HG03457 (cell line): ENCODE data around the gene NEDD9.

Experiments
- ATAC-seq: cut with Tn5 transposase; IDR thresholded peaks from one replicate; pipeline ENCODE4 v1.9.1; 2021; ENCODE audit warnings: moderate number of reproducible peaks; ENCODE audit not compliant: unreplicated experiment

The NEDD9 gene

DNA sequence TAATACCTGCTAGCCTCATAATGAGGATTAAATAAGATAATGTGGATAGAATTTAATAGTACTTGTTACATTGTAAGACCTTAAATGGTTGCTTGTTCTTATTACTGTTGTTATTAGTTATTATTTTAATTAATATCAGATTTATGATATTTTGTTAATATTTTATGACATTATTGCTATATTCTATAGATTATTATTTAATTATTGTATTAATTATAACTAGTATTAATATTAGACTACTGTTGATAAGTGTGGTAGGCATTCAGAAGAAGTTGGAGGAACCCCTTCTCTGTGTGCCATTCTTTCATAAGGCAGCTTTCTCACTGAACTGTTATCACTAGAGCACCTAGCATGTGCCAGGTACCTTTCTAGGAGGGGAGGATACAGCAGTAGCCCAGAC is 2.6 kb upstream of the NEDD9 start:
- ATAC-seq: no peak

DNA sequence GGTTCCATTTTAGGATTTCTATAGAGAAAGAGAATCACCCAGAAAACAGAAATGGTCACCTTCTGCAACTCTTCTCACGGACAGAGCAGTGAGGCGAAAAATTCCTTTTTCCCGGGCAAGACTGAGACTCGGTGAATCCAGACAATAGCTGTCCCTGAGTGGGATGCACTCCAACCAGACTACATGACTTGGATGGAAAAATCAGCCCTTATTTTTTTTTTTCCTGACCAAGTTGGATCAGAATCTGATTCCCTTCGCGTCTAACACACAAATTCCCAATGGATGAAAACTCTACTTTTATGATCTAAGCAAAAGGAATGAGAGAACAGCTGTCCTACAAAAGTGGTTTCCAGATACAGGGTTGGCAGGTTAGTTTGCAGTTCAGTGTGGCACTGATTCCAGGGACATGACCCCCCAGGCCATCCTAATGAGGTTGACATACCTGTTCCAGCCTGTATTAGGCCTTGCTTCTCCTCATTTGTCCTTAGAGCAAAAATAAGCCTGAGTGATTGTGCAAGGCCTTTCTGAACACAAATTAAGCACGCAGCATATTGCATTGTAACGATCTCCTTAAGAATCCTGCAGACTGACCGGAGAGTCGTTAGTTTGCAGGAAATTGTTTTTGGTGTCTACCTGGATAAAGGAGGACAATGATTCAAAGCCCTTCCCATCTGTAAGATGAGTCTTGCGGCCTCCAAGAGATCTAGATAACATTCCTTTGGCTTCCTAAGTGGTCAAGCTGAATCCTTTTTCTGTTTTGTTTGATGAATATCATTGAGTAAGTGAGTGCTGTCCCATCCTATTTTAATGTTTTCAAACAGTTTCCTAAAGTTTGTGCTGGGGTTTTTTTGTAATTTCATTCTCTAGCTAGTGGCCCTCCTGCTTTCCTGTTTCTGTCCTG is 1.5 kb upstream of the NEDD9 start:
- no peak for ATAC-seq

DNA sequence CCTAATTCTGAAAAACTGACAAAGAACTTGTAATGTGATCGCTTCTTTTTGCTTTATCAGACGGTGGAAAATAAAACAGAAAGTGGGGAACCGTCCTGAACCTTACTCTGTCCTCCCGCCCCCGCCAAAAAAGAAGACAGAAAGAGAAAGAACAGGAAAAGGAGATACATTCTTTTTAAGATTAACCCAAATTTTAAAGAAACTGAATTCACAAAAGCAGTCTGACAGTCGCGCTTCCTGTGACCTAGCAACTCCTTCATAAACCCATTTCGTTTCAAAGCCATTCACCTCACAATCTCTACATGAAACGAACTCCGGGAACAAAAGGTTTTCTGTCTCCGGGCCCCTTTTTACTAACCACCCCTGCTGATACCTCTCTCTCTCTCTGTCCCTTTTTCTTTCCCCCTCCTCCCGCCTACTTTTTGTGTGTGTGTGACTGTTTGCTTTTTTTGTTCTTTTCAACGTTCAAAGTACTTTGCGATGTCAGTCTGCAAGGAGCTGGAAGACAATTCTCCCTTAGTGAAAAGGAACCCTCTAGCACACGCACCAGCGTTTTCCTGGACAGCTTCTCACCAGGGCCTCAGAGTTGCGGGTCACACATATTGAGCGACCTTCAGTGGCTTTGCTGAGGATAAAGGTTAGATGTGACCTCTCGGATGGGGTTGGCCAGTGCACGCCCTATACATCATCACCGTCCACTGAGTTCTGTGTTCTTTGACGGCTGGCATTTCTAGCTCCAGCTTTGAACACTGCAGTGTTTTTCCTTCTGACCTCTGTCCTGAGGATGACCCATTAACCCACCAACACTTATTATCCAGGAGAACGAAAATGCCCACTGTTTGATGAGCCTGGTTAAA is 530 bp upstream of the NEDD9 start:
- no peak for ATAC-seq

DNA sequence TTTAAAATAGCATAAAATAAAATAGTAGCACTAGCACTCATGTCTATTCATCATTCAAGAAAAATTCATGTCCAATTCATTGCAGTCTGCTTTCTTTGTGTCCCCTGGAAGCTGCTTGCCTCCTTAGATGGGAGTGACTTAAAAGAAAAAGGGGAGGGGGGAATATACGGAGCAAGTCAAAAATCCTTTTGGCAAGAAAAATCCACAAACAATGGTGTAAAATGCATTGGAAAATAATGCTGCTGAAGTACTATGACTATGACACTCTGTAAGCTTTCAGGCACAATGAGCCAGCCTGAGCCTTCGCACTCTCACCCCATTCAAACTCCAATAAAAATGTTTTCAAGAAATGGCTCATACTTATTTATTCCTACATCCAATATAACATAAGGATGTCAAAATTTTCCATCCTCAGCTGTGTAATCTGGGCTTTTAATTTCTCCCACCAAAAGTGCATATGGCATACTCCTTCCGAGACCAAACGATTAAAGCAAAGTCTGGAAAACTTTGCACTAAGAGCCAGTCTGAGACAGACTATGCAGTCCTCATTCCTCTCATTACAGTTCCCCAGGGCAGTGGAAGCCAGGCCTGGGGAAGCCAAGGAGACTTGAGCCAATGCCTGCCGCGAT is 790 bp downstream of the NEDD9 start:
- no peak for ATAC-seq

DNA sequence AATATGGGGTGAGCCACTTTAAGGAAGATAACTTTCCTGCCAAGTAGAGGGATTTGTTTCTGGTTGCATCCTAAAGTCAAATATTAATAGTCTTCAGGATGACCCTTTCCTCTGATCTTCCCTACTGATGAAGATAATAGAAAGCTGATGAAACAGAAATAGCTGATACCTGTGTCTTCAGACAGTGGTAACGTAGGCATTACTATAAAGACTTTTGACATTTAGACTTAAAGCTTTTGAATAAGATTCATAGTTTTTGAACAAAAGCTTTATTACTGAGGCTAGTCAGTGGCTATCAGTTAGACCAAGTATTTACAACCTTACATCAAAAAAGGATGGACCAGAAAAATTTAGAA is 1.4 kb downstream of the NEDD9 start:
- no peak for ATAC-seq

DNA sequence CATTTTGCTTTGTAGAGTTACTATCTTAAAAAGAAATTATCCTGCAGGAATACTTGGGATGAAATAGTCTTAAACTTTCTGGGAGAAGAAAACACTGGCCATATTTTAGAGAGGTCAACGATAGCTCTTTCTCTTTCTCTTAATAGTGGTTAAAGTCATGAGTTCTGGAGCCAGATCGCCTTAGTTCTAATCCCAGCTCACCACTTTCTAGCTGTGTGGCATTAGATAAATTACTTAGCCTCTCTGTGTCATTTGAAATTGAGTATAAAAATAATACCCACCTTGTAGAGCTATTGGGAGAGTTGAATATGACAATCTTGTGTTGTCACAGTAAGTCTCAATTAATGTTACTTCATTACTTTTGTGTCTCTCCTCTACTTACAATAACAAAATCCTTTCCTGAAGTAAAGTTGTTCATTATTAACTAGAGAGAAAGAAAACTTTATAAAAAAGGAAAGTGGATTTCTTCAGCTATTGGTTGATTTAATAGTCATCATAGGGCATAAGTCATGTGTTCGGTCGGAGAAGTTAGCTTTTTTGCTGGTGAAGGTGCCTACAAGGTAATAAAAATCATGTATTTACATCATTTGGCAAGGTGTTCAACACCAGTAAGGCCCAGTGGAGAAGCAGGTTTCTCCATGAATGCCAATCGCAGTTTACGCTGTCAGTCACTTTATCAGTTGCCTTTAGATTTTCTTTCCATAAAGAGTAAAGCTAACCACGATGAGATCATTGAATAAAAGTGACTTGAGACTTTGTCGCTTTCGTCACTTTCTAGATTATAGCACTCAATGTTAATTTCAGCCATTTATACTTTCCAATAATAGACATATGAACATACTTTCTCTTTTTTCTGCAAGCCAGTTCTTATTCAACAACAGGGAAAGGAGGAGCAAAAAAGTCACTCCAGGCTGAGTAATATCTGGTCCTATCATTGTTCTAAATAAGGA is 2.0 kb downstream of the NEDD9 start:
- ATAC-seq: no peak

DNA sequence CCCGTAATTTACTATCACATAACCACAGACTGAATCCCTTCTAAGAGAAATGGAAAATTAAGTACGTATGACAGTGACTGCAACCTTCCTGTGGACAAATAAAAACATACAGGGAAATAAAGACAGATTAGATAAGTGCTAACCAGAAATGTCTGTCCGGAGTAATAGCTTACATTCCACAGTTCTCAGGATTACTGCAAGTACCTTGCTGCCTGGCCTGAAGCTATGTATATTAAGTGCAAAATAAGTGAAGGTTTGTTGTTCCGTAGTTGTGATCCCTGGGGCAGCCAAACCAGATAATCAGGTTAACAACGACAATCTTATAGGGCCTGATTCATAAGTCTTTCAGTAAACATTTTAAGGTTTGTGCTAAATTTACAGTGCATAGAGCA is 2.8 kb downstream of the NEDD9 start:
- no peak for ATAC-seq

DNA sequence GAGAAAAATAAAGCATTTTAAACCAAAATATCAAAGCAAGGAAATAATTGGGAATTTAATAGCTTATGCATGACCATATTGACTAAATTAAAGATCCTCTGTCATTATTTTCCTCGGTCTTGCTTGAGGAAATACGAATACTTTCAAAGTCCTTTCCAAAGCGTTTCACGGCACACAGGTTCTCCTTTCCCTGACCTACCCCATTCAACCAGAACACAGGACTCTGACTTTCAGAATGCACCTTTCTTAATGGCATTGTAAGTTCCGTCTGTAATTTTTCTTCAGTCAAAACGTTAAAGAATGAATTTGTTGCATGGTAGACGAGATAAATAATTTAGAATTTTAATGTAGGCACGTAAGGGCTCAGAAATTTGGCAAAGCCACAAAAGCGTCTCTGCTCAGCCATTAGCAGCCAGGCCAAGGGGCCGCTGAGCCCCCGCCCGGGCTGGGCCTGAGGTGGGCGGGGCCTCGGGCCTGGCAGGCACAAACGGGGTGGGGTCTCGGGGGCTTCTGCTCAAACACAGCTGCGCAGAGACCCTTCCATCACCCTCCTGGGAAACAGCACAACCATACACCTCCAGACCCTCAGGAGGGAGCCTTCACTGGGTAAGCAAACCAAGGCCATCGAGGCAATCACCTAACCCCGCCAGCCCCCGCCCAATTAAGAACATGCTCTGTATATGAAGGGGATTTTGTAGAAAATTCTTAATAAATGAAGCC is 3.4 kb downstream of the NEDD9 start:
- ATAC-seq: no peak

DNA sequence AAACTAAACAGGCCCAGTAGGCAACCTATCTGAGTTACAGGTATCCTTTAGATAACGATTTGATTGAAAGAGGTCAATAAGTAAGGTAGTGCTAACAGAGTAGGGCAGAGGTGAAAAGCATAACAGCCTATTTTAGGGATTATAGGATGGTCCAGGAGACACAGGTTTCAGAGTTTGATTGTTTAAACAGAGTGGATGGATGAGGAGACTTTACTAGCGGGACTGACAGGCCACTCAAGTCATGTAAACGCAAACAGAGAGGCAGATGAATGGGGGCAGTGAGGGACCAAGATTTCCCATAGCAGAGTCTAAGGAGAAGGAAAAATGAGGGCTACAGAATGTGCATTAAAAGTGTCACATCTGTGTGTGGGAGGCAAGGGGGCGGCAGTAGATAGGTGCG is 4.8 kb downstream of the NEDD9 start:
- ATAC-seq: no peak

DNA sequence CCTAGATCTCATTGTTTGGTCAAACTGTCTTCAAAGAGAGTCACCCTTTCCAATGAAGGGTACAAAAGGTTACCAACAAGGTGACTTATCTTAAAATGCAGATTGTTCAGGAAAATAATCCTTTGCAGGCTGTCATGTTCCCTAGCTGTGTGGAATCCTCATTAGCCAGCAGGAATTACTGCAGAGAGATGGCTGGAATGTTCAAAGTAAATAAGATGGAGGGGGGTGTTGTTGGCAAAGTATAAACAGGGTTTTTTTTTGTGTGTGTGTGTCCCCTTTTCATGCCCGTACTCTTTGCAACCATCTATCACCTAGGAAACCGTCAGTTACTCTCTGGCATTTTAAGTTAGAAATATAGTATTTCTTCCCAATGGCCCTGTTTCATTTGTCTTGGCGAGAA is 6.5 kb downstream of the NEDD9 start:
- no peak for ATAC-seq

DNA sequence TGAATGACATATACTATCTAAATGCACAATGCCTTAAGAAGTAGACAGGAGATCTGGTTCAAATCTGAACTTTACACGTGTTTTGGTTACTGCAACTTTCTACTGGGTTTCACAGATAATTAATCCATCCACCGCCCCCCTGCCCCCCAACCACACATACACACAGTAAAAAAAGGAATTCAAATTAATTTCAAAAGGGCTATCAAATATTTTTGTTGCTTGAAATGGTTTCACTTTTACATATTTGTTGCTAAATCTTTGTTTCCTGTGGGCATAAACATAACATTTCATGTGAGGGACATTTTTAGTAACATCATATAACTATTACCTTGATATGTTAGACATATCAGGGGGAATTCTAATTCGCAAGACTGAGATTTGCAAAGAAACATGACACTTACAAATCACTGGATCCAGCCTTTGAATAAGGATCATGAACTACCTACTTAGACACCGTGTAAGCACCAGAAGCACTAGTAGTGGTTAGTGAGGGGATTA is 7.5 kb downstream of the NEDD9 start:
- no peak for ATAC-seq

DNA sequence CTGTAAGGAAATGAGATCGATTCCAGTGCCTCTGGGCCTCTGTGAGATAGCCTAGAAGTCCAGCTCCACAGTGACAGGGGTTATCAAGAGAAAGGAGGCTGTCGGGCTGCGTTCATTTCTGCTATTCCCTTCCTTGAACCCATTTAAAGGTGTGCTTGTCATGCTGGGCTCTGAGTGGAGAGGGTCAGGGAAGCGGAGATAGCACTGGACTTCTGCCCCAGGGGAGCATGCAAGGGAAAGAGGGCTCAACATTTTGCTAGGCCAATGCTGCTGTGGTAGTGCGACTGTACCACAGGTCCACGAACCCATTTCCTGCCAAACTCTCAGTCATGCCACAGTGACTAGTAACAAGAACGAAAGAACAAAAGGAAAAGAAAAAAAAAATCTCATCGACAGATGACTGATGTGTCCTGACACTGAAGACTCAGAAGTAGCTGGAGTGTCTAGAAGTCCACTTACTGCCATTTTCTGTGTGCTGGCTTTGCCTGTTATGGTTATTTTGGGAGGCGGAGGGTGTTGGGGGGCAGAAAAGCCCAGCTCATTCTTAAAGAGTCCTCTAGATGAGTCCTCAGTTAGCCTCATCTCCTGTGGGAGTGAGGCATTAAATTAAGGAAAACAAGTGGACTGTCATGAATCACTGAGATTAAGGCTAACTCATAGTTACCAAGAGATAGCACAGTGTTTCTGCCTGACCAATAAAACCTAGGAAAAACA is 8.1 kb downstream of the NEDD9 start:
- ATAC-seq: peak; percentile 70

DNA sequence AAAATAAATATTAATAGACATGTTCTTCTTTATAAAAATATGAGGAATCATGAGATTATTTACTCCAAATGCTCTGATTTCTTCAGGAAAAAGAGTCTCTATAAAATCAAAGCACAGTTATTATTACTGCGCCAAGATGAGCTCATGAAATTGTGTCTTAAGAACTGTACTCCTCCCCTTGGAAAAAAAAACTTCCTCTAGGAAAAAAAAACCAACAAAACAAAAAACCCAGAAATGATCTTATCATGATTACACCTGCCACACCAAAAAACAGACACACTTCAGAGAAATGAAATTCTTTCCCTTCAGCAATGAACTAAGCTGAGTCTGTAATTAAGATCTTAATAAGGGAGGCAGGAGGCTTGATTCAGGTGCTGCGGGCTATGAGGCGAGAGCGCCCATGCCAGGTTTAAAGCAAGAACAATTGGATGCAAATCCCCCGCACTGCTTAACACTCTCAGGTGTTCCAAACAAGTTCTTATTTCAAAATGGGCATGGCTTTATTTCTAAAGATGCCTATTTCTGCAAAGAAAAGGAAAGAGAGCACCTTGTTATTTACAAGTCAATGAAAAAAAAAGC is 9.1 kb downstream of the NEDD9 start:
- no peak for ATAC-seq

DNA sequence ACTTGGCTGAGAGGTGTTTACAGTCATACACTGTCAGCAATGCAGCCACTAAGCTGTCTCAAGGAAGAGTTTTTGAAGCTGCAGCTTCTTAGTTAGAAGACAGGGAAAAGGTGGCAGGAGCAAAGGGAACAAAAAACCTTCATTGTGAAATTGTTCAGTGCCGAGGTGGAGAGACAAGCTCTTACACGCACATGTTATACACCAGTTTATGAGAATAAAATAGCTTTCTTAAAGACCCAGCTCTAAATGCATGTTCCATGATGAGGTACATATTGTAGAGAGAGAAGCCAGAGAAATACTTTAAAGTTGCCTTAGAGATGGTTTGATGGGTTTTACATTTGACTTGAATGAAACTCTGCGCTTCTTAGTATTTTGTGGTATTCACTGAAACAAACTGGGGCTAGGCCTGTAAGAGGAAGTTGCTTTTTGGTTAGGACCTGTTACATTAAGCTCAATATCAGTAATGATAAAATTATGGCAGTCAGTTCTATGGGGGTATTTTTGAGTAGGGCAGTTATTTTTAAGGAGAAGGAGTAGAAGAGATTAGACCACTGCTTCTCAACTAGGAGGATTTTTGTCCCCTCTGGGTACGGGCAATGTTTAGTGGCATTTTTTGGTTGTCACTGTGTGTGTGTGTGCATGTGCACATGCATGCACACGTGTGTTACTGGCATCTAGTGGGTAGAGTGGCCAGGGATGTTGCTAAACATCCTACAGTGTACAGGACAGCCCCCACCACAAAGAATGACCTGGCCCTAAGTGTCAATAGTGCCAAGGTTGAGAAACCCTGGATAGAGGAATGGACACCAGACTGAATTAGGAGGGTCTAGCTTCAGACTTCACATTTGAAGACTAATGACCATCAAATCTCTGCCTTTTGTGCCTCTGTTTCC is 9.8 kb downstream of the NEDD9 start:
- no peak for ATAC-seq

DNA sequence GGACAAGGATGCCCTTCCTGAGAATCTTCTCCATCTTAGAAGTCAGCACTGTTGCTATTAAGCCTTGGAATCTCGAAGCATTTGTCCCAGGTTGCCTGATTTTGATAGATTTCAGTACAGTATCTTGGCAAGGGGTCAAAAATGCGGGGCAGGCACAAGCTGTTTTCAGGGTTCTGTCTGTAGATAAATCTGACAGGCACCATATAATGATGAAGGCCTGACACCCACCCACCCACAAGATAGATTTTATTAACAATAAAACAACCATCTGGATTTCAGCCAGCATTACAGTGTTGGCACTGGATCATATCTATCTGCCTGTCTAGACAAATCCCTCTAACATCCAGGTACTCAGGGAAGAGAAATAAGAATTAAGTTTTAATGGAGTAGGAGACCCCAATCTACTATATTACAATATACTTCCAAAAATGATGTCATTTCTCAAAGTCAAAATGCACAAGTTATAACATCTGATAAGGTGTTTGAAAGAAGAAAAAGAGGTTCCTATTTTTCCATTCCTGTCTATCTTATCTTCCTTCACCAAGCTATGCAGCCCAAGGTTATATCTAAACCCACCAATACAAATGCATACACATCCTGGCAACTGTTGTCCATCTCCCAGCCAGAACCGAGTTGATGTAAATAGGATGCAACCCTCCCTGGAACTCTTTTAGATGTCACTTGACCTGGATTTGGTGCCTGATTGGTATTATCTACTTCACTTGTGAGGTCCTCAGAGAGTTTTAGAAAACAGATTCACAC is 10.7 kb downstream of the NEDD9 start:
- ATAC-seq: no peak

DNA sequence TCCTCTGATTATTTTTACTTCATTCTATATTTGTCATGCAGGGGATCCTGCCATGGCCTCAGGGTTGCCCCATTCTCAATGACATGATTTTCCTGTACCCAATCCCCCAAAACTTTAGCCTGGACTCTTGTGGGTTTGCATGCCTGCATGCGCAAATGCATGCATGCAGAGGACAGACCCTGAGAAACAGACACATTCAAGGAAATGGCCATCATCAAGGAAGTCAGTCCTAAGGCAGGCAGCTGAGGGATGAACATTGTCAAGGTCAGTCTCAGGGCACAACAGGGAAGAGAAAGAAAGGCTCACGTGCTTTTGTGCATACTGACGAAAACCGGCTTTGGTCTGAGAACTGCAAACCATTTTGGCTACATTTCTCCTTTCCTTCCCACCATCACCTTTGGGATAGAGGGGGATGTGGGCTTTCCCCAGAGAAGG is 13.1 kb downstream of the NEDD9 start:
- no peak for ATAC-seq
